HG02610 (cell line): ENCODE measurements around the gene HOXD13.

ENCODE experiments used
- ATAC-seq: cut with Tn5 transposase; IDR thresholded peaks from one replicate; pipeline ENCODE4 v1.9.1; 2021; ENCODE audit warnings: mild to moderate bottlenecking, moderate library complexity; ENCODE audit not compliant: unreplicated experiment

The HOXD13 gene

GRCh38 chr2:176105078-176105729 lies 12.7 kb downstream of the HOXD13 start:
- ATAC-seq = no peak

- no peak for ATAC-seq
Observed at GRCh38 chr2:176105730-176106580, 13.4 kb downstream of the HOXD13 start.

- no peak for ATAC-seq
Observed at GRCh38 chr2:176106581-176107539, 14.3 kb downstream of the HOXD13 start, which contains the start of gene HOXD11. HOXD11 (plus strand) TSS chr2:176107280; CDS start chr2:176107356, 76 bp downstream.

GRCh38 chr2:176107731-176108181 lies 15.2 kb downstream of the HOXD13 start:
- no peak for ATAC-seq

- ATAC-seq = no peak
Observed at GRCh38 chr2:176109192-176109901, 16.8 kb downstream of the HOXD13 start.

GRCh38 chr2:176109946-176110345 lies 17.4 kb downstream of the HOXD13 start:
- ATAC-seq = no peak

- no peak for ATAC-seq
Observed at GRCh38 chr2:176110415-176111308, 18.1 kb downstream of the HOXD13 start.

GRCh38 chr2:176111309-176111663 lies 18.8 kb downstream of the HOXD13 start:
- no peak for ATAC-seq

GRCh38 chr2:176111846-176112374 lies 19.4 kb downstream of the HOXD13 start:
- no peak for ATAC-seq

- no peak for ATAC-seq
Observed at GRCh38 chr2:176112375-176113302, 20.1 kb downstream of the HOXD13 start.

GRCh38 chr2:176114120-176114929 lies 21.8 kb downstream of the HOXD13 start:
- ATAC-seq = no peak

GRCh38 chr2:176114930-176115625 lies 22.6 kb downstream of the HOXD13 start:
- ATAC-seq = no peak

- ATAC-seq = no peak
Observed at GRCh38 chr2:176115883-176116813, 23.6 kb downstream of the HOXD13 start, which contains the start of gene HOXD10. HOXD10 (plus strand) TSS chr2:176116778; CDS start chr2:176116834, 56 bp downstream.

- ATAC-seq = no peak
Observed at GRCh38 chr2:176117162-176117822, 24.8 kb downstream of the HOXD13 start.

- ATAC-seq = no peak
Observed at GRCh38 chr2:176117823-176118371, 25.4 kb downstream of the HOXD13 start.
